ENCODE results near the gene KIAA1614.

- no peak for TF ChIP-seq CTCF (optimal IDR thresholded peaks at IDR 0.05 in 1 of 3, IDR thresholded peaks at IDR 0.05 in 1 of 3, conservative IDR thresholded peaks at IDR 0.05 in 1 of 3; ENCODE audit: extremely low read depth in 1 of 3, insufficient read depth in 2 of 3, low read length in 3 of 3)
- no peak for TF ChIP-seq EZH2 (IDR thresholded peaks at IDR 0.05; ENCODE audit: low read length)
These were observed 34.8 kb downstream of the KIAA1614 start for GRCh38 chr1:180947499-180947885.
